CD1c-positive myeloid dendritic cell (primary cell): ENCODE results near the gene SP110.
"Not testable (repeated sequence)": the region's sequence is repeated elsewhere in the genome, so short reads cannot be mapped to it uniquely, and the experiment has no call there.

Experiments used
- DNase-seq: peaks from one replicate; pipeline ENCODE4 v3.0.0-alpha.2; 2016; ENCODE audit errors: extremely low spot score

The SP110 gene

GRCh38 chr2:230219419-230220331 is at the start of gene SP110:
TSS of gene SP110 (minus strand) at chr2:230219984. CDS start at chr2:230216927, 3,057 bp downstream.
- DNase-seq: peak; percentile 87

- no peak for DNase-seq
Measured at GRCh38 chr2:230268606-230269243, 48.9 kb upstream of the SP110 start.

- no peak for DNase-seq
Measured at GRCh38 chr2:230267556-230267955, 47.8 kb upstream of the SP110 start.

GRCh38 chr2:230267059-230267458 is 47.3 kb upstream of the SP110 start:
- DNase-seq: no peak

GRCh38 chr2:230266638-230267037 is 46.9 kb upstream of the SP110 start:
- no peak for DNase-seq

- DNase-seq: not testable (repeated sequence)
Measured at GRCh38 chr2:230264945-230265344, 45.2 kb upstream of the SP110 start.

- DNase-seq: no peak
Measured at GRCh38 chr2:230262246-230262645, 42.5 kb upstream of the SP110 start.

GRCh38 chr2:230258483-230258882 is 38.7 kb upstream of the SP110 start:
- no peak for DNase-seq

GRCh38 chr2:230256733-230257332 is 37.0 kb upstream of the SP110 start:
- DNase-seq: no peak

GRCh38 chr2:230254152-230254881 is 34.5 kb upstream of the SP110 start:
- no peak for DNase-seq

- no peak for DNase-seq
Measured at GRCh38 chr2:230250231-230250630, 30.4 kb upstream of the SP110 start.

- no peak for DNase-seq
Measured at GRCh38 chr2:230246206-230246605, 26.4 kb upstream of the SP110 start.

GRCh38 chr2:230244211-230244610 is 24.4 kb upstream of the SP110 start:
- no peak for DNase-seq

- no peak for DNase-seq
Measured at GRCh38 chr2:230234845-230235244, 15.1 kb upstream of the SP110 start.

- no peak for DNase-seq
Measured at GRCh38 chr2:230234122-230234722, 14.4 kb upstream of the SP110 start.

- DNase-seq: no peak
Measured at GRCh38 chr2:230231251-230231650, 11.5 kb upstream of the SP110 start.

- DNase-seq: no peak
Measured at GRCh38 chr2:230230496-230231200, 10.9 kb upstream of the SP110 start.

- peak; percentile 20 for DNase-seq
Measured at GRCh38 chr2:230230087-230230486, 10.3 kb upstream of the SP110 start.

GRCh38 chr2:230227216-230227615 is 7.4 kb upstream of the SP110 start:
- DNase-seq: no peak

- peak; percentile 63 for DNase-seq
Measured at GRCh38 chr2:230226051-230226551, 6.3 kb upstream of the SP110 start.

GRCh38 chr2:230225486-230225885 is 5.7 kb upstream of the SP110 start, which contains the start of gene SP140:
TSS of gene SP140 (plus strand) at chr2:230225736. CDS start at chr2:230225845, 109 bp downstream.
- DNase-seq: peak; percentile 82
